ENCODE measurements around the gene ZNF280B.

DNA sequence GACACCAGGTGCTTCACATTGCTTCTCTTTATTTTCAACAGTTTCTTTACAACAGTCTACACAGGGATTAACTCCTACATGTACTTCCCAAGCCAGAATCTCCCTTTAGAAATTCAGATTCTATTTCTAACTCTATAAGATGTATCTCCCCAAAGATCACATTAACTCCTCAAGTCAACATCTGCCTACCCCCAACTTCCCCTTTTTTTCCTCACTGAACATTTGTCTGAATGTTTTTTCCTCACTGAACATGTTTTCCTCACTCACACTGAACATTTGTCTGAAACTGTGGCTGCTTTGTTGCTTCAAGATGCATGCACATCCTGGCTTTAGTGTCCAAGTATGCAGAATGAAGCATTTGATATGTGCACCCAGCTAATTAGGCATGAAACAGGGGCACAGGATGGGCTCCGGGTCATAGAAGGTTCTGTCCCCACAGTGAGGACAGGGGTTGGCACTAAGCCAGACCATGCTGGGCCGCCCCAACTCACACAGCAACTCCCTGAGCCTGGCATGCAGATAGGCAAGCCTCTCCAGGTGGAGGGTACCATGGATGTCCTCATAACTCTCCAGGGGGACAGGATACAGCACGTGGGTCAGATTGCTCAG, 39.3 kb upstream of the ZNF280B start:
- TF ChIP-seq, protein P1, sequence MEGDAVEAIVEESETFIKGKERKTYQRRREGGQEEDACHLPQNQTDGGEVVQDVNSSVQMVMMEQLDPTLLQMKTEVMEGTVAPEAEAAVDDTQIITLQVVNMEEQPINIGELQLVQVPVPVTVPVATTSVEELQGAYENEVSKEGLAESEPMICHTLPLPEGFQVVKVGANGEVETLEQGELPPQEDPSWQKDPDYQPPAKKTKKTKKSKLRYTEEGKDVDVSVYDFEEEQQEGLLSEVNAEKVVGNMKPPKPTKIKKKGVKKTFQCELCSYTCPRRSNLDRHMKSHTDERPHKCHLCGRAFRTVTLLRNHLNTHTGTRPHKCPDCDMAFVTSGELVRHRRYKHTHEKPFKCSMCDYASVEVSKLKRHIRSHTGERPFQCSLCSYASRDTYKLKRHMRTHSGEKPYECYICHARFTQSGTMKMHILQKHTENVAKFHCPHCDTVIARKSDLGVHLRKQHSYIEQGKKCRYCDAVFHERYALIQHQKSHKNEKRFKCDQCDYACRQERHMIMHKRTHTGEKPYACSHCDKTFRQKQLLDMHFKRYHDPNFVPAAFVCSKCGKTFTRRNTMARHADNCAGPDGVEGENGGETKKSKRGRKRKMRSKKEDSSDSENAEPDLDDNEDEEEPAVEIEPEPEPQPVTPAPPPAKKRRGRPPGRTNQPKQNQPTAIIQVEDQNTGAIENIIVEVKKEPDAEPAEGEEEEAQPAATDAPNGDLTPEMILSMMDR (IDR thresholded peaks at IDR 0.05; ENCODE audit: extremely low read depth in 1 of 2, insufficient read depth in 1 of 2, low read depth in 1 of 2, low read length in 2 of 2) = no peak
- TF ChIP-seq, protein P2, sequence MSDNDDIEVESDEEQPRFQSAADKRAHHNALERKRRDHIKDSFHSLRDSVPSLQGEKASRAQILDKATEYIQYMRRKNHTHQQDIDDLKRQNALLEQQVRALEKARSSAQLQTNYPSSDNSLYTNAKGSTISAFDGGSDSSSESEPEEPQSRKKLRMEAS (IDR thresholded peaks at IDR 0.05; ENCODE audit: insufficient read depth, insufficient read length) = no peak
- TF ChIP-seq EZH2 (IDR thresholded peaks at IDR 0.05; ENCODE audit: borderline replicate concordance, low read depth, low read length, severe bottlenecking) (no peak), POLR2A (IDR thresholded peaks at IDR 0.05; ENCODE audit: low read depth, low read length) (no peak), JUN (IDR thresholded peaks at IDR 0.05; ENCODE audit: borderline replicate concordance, insufficient read depth, insufficient read length, low read depth) (no peak), POLR2AphosphoS5 (IDR thresholded peaks at IDR 0.05; ENCODE audit: insufficient read depth, low read depth, low read length) (no peak), MYC (IDR thresholded peaks at IDR 0.05; ENCODE audit: low read depth, low read length) (no peak)
